ENCODE results near the gene FABP7.
"Not testable (repeated sequence)": the region's sequence is repeated elsewhere in the genome, so short reads cannot be mapped to it uniquely, and the experiment has no call there.

FABP7 gene

GRCh38 chr6:122747573-122747972 lies 31.9 kb upstream of the FABP7 start:
- DNase-seq (ENCODE audit: insufficient read length) (no peak), FAIRE-seq (no peak)
- TF ChIP-seq POLR2AphosphoS5 (IDR thresholded peaks at IDR 0.05; ENCODE audit: low read depth, low read length) (no peak), POLR2A (IDR thresholded peaks at IDR 0.05; ENCODE audit: low read depth, low read length) (no peak), TAF1 (IDR thresholded peaks at IDR 0.05; ENCODE audit: borderline replicate concordance, low read depth, low read length) (no peak)

- not testable (repeated sequence) for FAIRE-seq; DNase-seq (ENCODE audit: insufficient read length)
Observed at GRCh38 chr6:122748945-122749344, 30.6 kb upstream of the FABP7 start.

- FAIRE-seq: no peak
- TF ChIP-seq POLR2AphosphoS5 (IDR thresholded peaks at IDR 0.05; ENCODE audit: low read depth, low read length) (no peak), TAF1 (IDR thresholded peaks at IDR 0.05; ENCODE audit: borderline replicate concordance, low read depth, low read length) (no peak), POLR2A (IDR thresholded peaks at IDR 0.05; ENCODE audit: low read depth, low read length) (no peak)
- no peak for DNase-seq (ENCODE audit: insufficient read length)
Observed at GRCh38 chr6:122749451-122750050, 30.0 kb upstream of the FABP7 start.

GRCh38 chr6:122751326-122751725 lies 28.2 kb upstream of the FABP7 start:
- TF ChIP-seq POLR2A (IDR thresholded peaks at IDR 0.05; ENCODE audit: low read depth, low read length) (no peak), POLR2AphosphoS5 (IDR thresholded peaks at IDR 0.05; ENCODE audit: low read depth, low read length) (no peak), TAF1 (IDR thresholded peaks at IDR 0.05; ENCODE audit: borderline replicate concordance, low read depth, low read length) (no peak)
- FAIRE-seq (peak; percentile 50), DNase-seq (ENCODE audit: insufficient read length) (no peak)

- DNase-seq (ENCODE audit: insufficient read length): no peak
- no peak for FAIRE-seq
- TF ChIP-seq TAF1 (IDR thresholded peaks at IDR 0.05; ENCODE audit: borderline replicate concordance, low read depth, low read length): no peak
- TF ChIP-seq POLR2AphosphoS5 (IDR thresholded peaks at IDR 0.05; ENCODE audit: low read depth, low read length): no peak
- TF ChIP-seq POLR2A (IDR thresholded peaks at IDR 0.05; ENCODE audit: low read depth, low read length): no peak
Observed at GRCh38 chr6:122752459-122752858, 27.1 kb upstream of the FABP7 start.

GRCh38 chr6:122753000-122753687 lies 26.4 kb upstream of the FABP7 start:
- no peak for DNase-seq (ENCODE audit: insufficient read length)
- no peak for FAIRE-seq
- TF ChIP-seq POLR2AphosphoS5 (IDR thresholded peaks at IDR 0.05; ENCODE audit: low read depth, low read length) (no peak), POLR2A (IDR thresholded peaks at IDR 0.05; ENCODE audit: low read depth, low read length) (no peak), TAF1 (IDR thresholded peaks at IDR 0.05; ENCODE audit: borderline replicate concordance, low read depth, low read length) (no peak)

GRCh38 chr6:122753688-122754056 lies 25.8 kb upstream of the FABP7 start:
- TF ChIP-seq POLR2AphosphoS5 (IDR thresholded peaks at IDR 0.05; ENCODE audit: low read depth, low read length) (no peak), TAF1 (IDR thresholded peaks at IDR 0.05; ENCODE audit: borderline replicate concordance, low read depth, low read length) (no peak), POLR2A (IDR thresholded peaks at IDR 0.05; ENCODE audit: low read depth, low read length) (no peak)
- DNase-seq (ENCODE audit: insufficient read length): no peak
- no peak for FAIRE-seq

GRCh38 chr6:122754191-122754731 lies 25.3 kb upstream of the FABP7 start:
- DNase-seq (ENCODE audit: insufficient read length) (no peak), FAIRE-seq (no peak)
- TF ChIP-seq POLR2AphosphoS5 (IDR thresholded peaks at IDR 0.05; ENCODE audit: low read depth, low read length) (no peak), POLR2A (IDR thresholded peaks at IDR 0.05; ENCODE audit: low read depth, low read length) (no peak), TAF1 (IDR thresholded peaks at IDR 0.05; ENCODE audit: borderline replicate concordance, low read depth, low read length) (no peak)

- FAIRE-seq: no peak
- no peak for DNase-seq (ENCODE audit: insufficient read length)
- no peak for TF ChIP-seq POLR2AphosphoS5 (IDR thresholded peaks at IDR 0.05; ENCODE audit: low read depth, low read length)
- TF ChIP-seq POLR2A (IDR thresholded peaks at IDR 0.05; ENCODE audit: low read depth, low read length): no peak
- no peak for TF ChIP-seq TAF1 (IDR thresholded peaks at IDR 0.05; ENCODE audit: borderline replicate concordance, low read depth, low read length)
Observed at GRCh38 chr6:122755901-122756300, 23.6 kb upstream of the FABP7 start.

GRCh38 chr6:122758927-122759334 lies 20.6 kb upstream of the FABP7 start:
- FAIRE-seq (no peak), DNase-seq (ENCODE audit: insufficient read length) (no peak)
- TF ChIP-seq POLR2AphosphoS5 (IDR thresholded peaks at IDR 0.05; ENCODE audit: low read depth, low read length): no peak
- no peak for TF ChIP-seq TAF1 (IDR thresholded peaks at IDR 0.05; ENCODE audit: borderline replicate concordance, low read depth, low read length)
- no peak for TF ChIP-seq POLR2A (IDR thresholded peaks at IDR 0.05; ENCODE audit: low read depth, low read length)

- TF ChIP-seq POLR2AphosphoS5 (IDR thresholded peaks at IDR 0.05; ENCODE audit: low read depth, low read length) (no peak), TAF1 (IDR thresholded peaks at IDR 0.05; ENCODE audit: borderline replicate concordance, low read depth, low read length) (no peak), POLR2A (IDR thresholded peaks at IDR 0.05; ENCODE audit: low read depth, low read length) (no peak)
- no peak for FAIRE-seq
- DNase-seq (ENCODE audit: insufficient read length): no peak
Observed at GRCh38 chr6:122760330-122760729, 19.2 kb upstream of the FABP7 start.

- no peak for FAIRE-seq
- no peak for DNase-seq (ENCODE audit: insufficient read length)
- TF ChIP-seq TAF1 (IDR thresholded peaks at IDR 0.05; ENCODE audit: borderline replicate concordance, low read depth, low read length) (no peak), POLR2A (IDR thresholded peaks at IDR 0.05; ENCODE audit: low read depth, low read length) (no peak), POLR2AphosphoS5 (IDR thresholded peaks at IDR 0.05; ENCODE audit: low read depth, low read length) (no peak)
Observed at GRCh38 chr6:122766256-122766655, 13.3 kb upstream of the FABP7 start.
